ENCODE data around the gene PRSS37.
"Not testable (repeated sequence)": the region's sequence is repeated elsewhere in the genome, so short reads cannot be mapped to it uniquely, and the experiment has no call there.

PRSS37 gene

DNA sequence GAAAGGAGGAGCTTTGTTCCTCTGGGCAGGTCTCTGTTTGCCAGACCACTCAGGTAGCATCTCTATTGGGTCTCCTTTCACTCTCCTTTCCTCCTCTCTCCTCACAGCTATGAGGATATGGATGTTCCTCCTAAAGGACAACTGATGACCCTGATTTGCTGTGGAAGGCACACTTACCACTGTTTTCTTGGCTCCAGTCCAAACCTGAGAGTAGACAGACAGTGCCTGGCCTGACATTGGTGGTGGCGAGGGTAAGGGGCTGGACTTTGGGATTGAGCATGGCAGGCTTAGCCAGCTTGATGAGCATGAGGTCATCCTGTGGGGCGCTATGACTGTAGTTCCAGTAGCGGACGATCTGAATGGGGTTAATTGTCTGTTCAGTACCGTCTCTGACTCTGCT lies 3.6 kb downstream of the PRSS37 start:
- Mint-ChIP-seq H3K27ac (no peak overlapping the region), H3K27me3 (ENCODE audit: low read depth) (no peaks in the 10 kb centered on the region), H3K36me3 (ENCODE audit: low read depth) (no peaks in the 10 kb centered on the region), H3K4me1 (no peaks in the 10 kb centered on the region), H3K4me3 (no peak overlapping the region), H3K9me3 (no peaks in the 10 kb centered on the region)
- TF ChIP-seq, protein P1, sequence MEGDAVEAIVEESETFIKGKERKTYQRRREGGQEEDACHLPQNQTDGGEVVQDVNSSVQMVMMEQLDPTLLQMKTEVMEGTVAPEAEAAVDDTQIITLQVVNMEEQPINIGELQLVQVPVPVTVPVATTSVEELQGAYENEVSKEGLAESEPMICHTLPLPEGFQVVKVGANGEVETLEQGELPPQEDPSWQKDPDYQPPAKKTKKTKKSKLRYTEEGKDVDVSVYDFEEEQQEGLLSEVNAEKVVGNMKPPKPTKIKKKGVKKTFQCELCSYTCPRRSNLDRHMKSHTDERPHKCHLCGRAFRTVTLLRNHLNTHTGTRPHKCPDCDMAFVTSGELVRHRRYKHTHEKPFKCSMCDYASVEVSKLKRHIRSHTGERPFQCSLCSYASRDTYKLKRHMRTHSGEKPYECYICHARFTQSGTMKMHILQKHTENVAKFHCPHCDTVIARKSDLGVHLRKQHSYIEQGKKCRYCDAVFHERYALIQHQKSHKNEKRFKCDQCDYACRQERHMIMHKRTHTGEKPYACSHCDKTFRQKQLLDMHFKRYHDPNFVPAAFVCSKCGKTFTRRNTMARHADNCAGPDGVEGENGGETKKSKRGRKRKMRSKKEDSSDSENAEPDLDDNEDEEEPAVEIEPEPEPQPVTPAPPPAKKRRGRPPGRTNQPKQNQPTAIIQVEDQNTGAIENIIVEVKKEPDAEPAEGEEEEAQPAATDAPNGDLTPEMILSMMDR (IDR thresholded peaks at IDR 0.05; ENCODE audit: unreplicated experiment in 3 of 3): no peak

DNA sequence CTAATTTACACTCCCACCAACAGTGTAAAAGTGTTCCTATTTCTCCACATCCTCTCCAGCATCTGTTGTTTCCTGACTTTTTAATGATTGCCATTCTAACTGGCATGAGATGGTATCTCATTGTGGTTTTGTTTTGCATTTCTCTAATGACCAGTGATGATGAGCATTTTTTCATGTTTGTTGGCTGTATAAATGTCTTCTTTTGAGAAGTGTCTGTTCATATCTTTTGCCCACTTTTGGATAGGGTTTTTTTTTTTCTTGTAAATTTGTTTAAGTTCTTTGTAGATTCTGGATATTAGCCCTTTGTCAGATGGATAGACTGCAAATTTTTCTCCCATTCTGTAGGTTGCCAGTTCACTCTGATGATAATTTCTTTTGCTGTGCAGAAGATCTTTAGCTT lies 18.9 kb downstream of the PRSS37 start:
- peaks cover 51% of the 10 kb centered on the region for H3K9me3 Mint-ChIP-seq
- H3K4me3 Mint-ChIP-seq; H3K27me3 Mint-ChIP-seq (ENCODE audit: low read depth); H3K27ac Mint-ChIP-seq; H3K4me1 Mint-ChIP-seq: not testable (repeated sequence)
- peaks cover 45% of the 10 kb centered on the region for H3K36me3 Mint-ChIP-seq (ENCODE audit: low read depth)

DNA sequence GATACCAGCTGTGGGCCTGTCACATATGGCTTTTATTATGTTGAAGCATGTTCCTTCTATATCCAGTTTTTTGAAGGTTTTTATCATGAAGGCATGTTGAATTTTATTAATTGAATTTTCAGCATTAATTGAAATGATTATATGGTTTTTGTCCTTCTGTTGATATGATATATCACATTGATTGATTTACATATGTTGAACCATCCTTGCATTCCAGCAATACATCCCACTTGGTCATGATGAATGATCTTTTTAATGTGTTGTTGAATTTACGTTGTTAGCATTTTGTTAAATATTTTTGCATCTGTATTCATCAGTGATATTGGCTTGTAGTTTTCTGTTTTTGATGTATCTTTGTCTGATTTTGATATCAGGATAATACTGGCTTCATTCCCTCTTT lies 21.2 kb downstream of the PRSS37 start:
- Mint-ChIP-seq H3K4me3 (no peak overlapping the region), H3K27me3 (ENCODE audit: low read depth) (no peaks in the 10 kb centered on the region), H3K27ac (no peak overlapping the region), H3K4me1 (no peaks in the 10 kb centered on the region), H3K36me3 (ENCODE audit: low read depth) (peaks cover 43% of the 10 kb centered on the region), H3K9me3 (peaks cover 56% of the 10 kb centered on the region)
- TF ChIP-seq, protein P1 (IDR thresholded peaks at IDR 0.05; ENCODE audit: unreplicated experiment in 3 of 3): no peak

DNA sequence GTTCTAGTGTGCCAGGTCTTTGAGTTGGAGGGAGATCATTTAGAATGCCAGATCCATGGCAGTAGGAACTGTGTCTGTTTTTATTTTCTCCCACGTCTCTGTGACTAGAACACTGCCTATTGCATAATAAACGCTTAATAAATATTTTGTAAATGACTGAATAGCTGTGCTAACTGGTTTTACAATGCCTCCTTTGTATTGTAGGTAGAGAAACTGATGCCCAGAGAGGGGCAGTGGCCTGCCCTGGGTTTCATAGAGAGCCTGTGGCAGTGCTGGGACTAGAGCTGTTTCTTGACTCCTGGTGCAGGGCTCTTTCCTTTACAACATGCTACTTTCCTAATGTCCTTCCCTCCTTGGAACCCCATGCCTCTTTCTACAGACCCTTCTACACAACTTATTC lies 48.8 kb downstream of the PRSS37 start:
- no peak overlapping the region for H3K27ac Mint-ChIP-seq
- no peaks in the 10 kb centered on the region for H3K9me3 Mint-ChIP-seq
- H3K4me3 Mint-ChIP-seq: no peak overlapping the region
- H3K36me3 Mint-ChIP-seq (ENCODE audit: low read depth): peaks cover 39% of the 10 kb centered on the region
- H3K27me3 Mint-ChIP-seq (ENCODE audit: low read depth): no peaks in the 10 kb centered on the region
- TF ChIP-seq, protein P1 (IDR thresholded peaks at IDR 0.05; ENCODE audit: unreplicated experiment in 3 of 3): no peak
- H3K4me1 Mint-ChIP-seq: no peaks in the 10 kb centered on the region

DNA sequence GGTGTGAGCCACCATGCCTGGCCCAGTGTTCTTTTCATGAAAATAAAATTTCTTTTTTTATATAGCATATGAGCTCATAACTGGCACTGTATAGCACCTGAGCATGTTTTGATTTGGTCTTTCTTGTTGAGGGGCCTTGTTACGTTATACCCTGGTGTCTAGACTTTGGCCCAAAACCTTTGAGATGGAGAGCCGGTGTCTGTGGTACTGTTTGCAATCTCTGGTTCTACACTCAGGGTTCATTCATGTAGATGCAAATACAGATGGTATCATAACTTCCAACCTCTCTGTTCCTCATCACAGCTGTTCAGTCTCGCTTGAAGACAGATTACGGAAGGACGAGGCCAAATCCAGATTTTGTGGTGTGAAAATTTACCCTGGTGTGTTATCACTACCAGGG lies 51.4 kb downstream of the PRSS37 start, which contains the start of gene TAS2R5:
Gene TAS2R5, plus strand, starts transcription at position 301 of the 400 bp plus-strand sequence. CDS start 145 bp downstream, outside the sequence.
- no peaks in the 10 kb centered on the region for H3K27me3 Mint-ChIP-seq (ENCODE audit: low read depth)

DNA sequence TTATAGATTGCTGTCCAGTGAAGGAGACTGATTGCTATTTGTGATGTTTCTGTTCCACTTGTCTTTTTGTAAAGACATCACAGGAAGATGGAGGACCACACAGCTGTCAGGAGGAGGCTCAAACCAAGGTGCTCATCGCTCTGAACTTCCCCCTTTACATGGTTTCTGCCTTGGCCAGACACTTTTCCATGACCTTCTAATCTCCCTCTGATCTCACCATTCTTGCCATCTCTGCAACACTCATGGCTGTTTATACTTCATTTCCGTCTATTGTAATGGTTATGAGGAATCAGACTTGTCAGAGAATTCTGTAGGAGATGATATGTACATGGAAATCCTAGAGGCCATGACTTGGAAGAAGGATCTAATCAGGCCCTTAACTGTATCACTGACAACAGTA lies 53.0 kb downstream of the PRSS37 start:
- no peaks in the 10 kb centered on the region for H3K4me1 Mint-ChIP-seq
- H3K9me3 Mint-ChIP-seq: no peaks in the 10 kb centered on the region
- H3K4me3 Mint-ChIP-seq: no peak overlapping the region

More for the DNA sequence above, 51.4 kb downstream of the PRSS37 start, which contains the start of gene TAS2R5:
- Mint-ChIP-seq H3K9me3 (no peaks in the 10 kb centered on the region), H3K4me3 (no peak within 1 kb of the TSS), H3K4me1 (no peaks in the 10 kb centered on the region), H3K36me3 (ENCODE audit: low read depth) (peaks cover 42% of the 10 kb centered on the region), H3K27ac (no peak within 1 kb of the TSS)
- TF ChIP-seq, protein P1 (IDR thresholded peaks at IDR 0.05; ENCODE audit: unreplicated experiment in 3 of 3): no peak

More for the DNA sequence above, 53.0 kb downstream of the PRSS37 start:
- Mint-ChIP-seq H3K27ac (no peak overlapping the region), H3K27me3 (ENCODE audit: low read depth) (no peaks in the 10 kb centered on the region), H3K36me3 (ENCODE audit: low read depth) (peaks cover 42% of the 10 kb centered on the region)
- TF ChIP-seq, protein P1 (IDR thresholded peaks at IDR 0.05; ENCODE audit: unreplicated experiment in 3 of 3): no peak

Measured in nephron (organoid).